OCI-LY1 (cell line): Measurements from ENCODE around the gene FADS6.

Experiments
- H2AFZ ChIP-seq: fragments of 200-600 bp; sonication (generic), shearing (Covaris generic); 2 replicates; pipeline ENCODE4 v1.6.0; 2014; ENCODE audit warnings: antibody characterized with exemption, mild to moderate bottlenecking, low read length
- H3F3A ChIP-seq: fragments of 200-600 bp; sonication (generic), shearing (Covaris generic); 2 replicates; pipeline ENCODE4 v1.6.0; 2014; ENCODE audit warnings: mild to moderate bottlenecking, antibody characterized with exemption, low read length, moderate library complexity; ENCODE audit not compliant: insufficient read depth
- H3K27ac ChIP-seq: fragments of 200-600 bp; sonication (generic); 2 replicates; pipeline ENCODE4 v1.5.1; 2014; ENCODE audit warnings: low read length, mixed run types, mild to moderate bottlenecking, low read depth; ENCODE audit not compliant: poor library complexity, severe bottlenecking
- H3K27me3 ChIP-seq: fragments of 200-600 bp; sonication (generic); 2 replicates; pipeline ENCODE4 v1.6.0; 2014; ENCODE audit warnings: antibody characterized with exemption, mild to moderate bottlenecking, low read length, moderate library complexity; ENCODE audit not compliant: insufficient read depth
- H3K36me3 ChIP-seq: fragments of 200-600 bp; sonication (generic); 2 replicates; pipeline ENCODE4 v1.6.1; 2014; ENCODE audit warnings: mild to moderate bottlenecking, antibody characterized with exemption, low read length, moderate library complexity, mixed read lengths; ENCODE audit not compliant: insufficient read depth
- H3K4me1 ChIP-seq: fragments of 200-600 bp; sonication (generic); 2 replicates; pipeline ENCODE4 v1.5.1; 2014; ENCODE audit warnings: mild to moderate bottlenecking, low read length, moderate library complexity; ENCODE audit not compliant: insufficient read depth, severe bottlenecking
- H3K4me2 ChIP-seq: fragments of 200-600 bp; sonication (generic), shearing (Covaris generic); 2 replicates; pipeline ENCODE4 v1.6.1; 2014; ENCODE audit warnings: low read length
- H3K4me3 ChIP-seq: fragments of 200-600 bp; sonication (generic); 2 replicates; pipeline ENCODE4 v1.5.1; 2014; ENCODE audit warnings: low read length, low read depth, mild to moderate bottlenecking, mixed read lengths; ENCODE audit not compliant: poor library complexity, severe bottlenecking
- H3K79me2 ChIP-seq: fragments of 200-600 bp; shearing (Covaris generic); 2 replicates; pipeline ENCODE4 v1.6.1; 2016; ENCODE audit warnings: mixed run types, low read length, mixed read lengths; ENCODE audit not compliant: insufficient read depth
- H3K9ac ChIP-seq: fragments of 200-600 bp; sonication (generic), shearing (Covaris generic); 2 replicates; pipeline ENCODE4 v1.6.1; 2014; ENCODE audit warnings: mild to moderate bottlenecking, low read length, mixed read lengths
- H3K9me2 ChIP-seq: fragments of 200-600 bp; sonication (generic), shearing (Covaris generic); 2 replicates; pipeline ENCODE4 v1.6.1; 2014; ENCODE audit warnings: low read depth, mild to moderate bottlenecking, low read length, mixed read lengths
- H3K9me3 ChIP-seq: fragments of 200-600 bp; shearing (Covaris generic); 2 replicates; pipeline ENCODE4 v1.6.1; 2014; ENCODE audit warnings: low read length, mixed read lengths
- H4K20me1 ChIP-seq: fragments of 200-600 bp; sonication (generic), shearing (Covaris generic); 2 replicates; pipeline ENCODE4 v1.6.0; 2016; ENCODE audit warnings: mild to moderate bottlenecking, low read length; ENCODE audit not compliant: insufficient read depth
- EZH2 ChIP-seq: fragments of 200-600 bp; sonication (generic), shearing (Covaris generic); IDR thresholded peaks from 2 replicates; pipeline ENCODE4 v1.8.0; 2017; ENCODE audit warnings: borderline replicate concordance, mixed run types, mild to moderate bottlenecking, antibody characterized with exemption, low read length, moderate library complexity, mixed read lengths
- TF ChIP-seq, protein P1 (sequence below): fragments of 200-600 bp; sonication (generic), shearing (Covaris generic); IDR thresholded peaks from 2 replicates; pipeline ENCODE4 v1.5.1; 2017; ENCODE audit warnings: mild to moderate bottlenecking, antibody characterized with exemption, low read length, moderate library complexity, mixed read lengths

Gene FADS6

DNA sequence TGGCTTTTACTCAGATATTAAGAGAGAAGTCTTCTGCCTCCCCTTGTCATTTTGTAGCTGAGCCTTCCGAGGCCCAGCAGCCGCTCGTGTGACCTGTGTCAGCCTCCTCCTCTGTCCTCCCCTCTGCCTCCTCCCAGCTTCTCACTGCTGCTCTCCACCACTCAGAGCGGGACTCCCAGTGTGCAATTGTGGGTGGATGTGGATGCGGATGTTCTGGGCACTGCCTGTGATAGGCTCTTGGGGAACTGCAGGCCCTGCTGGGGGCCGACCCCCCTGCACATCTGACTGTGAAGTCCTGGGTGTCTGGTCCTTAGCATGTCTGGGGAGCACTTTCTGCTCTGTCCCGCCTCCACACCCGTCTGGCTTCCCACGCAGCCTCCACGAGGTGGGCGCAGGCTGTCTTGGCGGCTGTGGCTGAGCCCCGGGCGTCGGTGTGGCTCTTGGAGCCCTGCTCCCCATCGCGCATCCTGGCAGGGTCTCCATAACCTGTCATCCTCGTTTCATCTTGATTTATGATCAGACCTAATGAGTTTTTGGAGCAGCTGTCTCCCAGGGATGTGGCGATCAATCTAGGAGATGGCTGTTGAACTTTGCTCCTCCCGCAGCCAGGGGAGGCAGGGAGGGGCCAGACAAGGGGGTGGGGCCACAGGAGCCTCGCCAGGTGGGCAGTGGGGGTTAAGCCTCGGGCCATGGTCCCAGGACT lies 61.8 kb downstream of the FADS6 start:
- TF ChIP-seq, protein P1, sequence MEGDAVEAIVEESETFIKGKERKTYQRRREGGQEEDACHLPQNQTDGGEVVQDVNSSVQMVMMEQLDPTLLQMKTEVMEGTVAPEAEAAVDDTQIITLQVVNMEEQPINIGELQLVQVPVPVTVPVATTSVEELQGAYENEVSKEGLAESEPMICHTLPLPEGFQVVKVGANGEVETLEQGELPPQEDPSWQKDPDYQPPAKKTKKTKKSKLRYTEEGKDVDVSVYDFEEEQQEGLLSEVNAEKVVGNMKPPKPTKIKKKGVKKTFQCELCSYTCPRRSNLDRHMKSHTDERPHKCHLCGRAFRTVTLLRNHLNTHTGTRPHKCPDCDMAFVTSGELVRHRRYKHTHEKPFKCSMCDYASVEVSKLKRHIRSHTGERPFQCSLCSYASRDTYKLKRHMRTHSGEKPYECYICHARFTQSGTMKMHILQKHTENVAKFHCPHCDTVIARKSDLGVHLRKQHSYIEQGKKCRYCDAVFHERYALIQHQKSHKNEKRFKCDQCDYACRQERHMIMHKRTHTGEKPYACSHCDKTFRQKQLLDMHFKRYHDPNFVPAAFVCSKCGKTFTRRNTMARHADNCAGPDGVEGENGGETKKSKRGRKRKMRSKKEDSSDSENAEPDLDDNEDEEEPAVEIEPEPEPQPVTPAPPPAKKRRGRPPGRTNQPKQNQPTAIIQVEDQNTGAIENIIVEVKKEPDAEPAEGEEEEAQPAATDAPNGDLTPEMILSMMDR = no peak
- TF ChIP-seq EZH2 = no peak
- H4K20me1 ChIP-seq = no peaks in the 10 kb centered on the region
- H2AFZ ChIP-seq = no peak overlapping the region
- H3K9me2 ChIP-seq = no peaks in the 10 kb centered on the region
- H3K9me3 ChIP-seq = no peaks in the 10 kb centered on the region
- no peak overlapping the region for H3K4me2 ChIP-seq
- no peak overlapping the region for H3K4me3 ChIP-seq
- peaks cover 9% of the 10 kb centered on the region for H3K4me1 ChIP-seq
- H3K27ac ChIP-seq = no peak overlapping the region
- no peaks in the 10 kb centered on the region for H3F3A ChIP-seq
- no peaks in the 10 kb centered on the region for H3K79me2 ChIP-seq
- 0 out of 2 replicates have a peak, but pooled peaks cover 4% of the 10 kb centered on the region for H3K36me3 ChIP-seq
- no peak overlapping the region for H3K9ac ChIP-seq
- H3K27me3 ChIP-seq = no peaks in the 10 kb centered on the region

DNA sequence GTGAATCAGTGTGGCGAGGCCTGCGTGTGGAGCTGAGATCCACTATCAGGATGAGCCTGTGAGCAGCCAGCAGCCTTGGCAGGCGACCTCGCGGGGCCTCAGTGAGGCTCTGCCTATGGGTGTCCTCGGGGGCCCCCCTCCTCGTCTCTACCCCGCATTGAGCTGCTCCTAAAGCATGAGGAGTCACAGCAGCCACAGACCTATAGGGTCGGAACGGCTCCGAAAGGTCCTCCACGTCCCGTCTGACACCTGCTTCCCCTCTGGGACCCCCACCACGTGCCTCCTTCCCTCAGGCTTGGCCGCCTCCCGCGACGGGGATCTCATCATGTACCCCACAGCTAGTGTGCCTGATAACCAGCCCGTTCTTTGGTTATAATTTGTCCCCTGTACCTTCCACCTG lies 62.6 kb downstream of the FADS6 start:
- Histone ChIP-seq H3K79me2 (no peaks in the 10 kb centered on the region), H3K9ac (no peak overlapping the region), H3F3A (no peaks in the 10 kb centered on the region), H3K27me3 (no peaks in the 10 kb centered on the region), H3K9me2 (no peaks in the 10 kb centered on the region), H2AFZ (no peak overlapping the region), H4K20me1 (no peaks in the 10 kb centered on the region), H3K4me1 (peaks cover 9% of the 10 kb centered on the region), H3K36me3 (no peaks in the 10 kb centered on the region), H3K4me2 (no peak overlapping the region), H3K27ac (no peak overlapping the region), H3K9me3 (no peaks in the 10 kb centered on the region), H3K4me3 (no peak overlapping the region)
- TF ChIP-seq, protein P1 = no peak
- no peak for TF ChIP-seq EZH2

DNA sequence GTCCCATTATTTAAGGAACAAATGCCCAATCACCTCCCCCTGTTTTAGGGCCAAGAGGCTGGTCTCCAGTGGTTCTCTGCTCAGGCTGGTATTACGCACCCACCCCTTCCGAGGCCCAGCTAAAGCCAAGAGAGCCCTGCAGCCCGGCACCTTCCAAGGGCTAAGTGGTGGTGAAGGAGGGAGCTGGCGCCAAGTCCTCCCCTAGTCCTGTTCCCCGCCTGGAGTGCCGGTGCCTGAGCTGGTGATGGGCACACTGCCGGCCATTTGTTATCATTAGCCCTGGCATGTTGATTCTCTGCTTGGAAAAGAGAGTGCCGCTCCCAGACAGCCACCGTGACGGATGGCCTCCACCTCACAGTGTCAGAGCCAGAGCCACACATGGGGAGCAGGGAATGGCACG lies 65.6 kb downstream of the FADS6 start:
- no peaks in the 10 kb centered on the region for H3F3A ChIP-seq
- no peaks in the 10 kb centered on the region for H3K4me1 ChIP-seq
- no peak overlapping the region for H3K4me2 ChIP-seq
- no peaks in the 10 kb centered on the region for H3K36me3 ChIP-seq
- H3K27me3 ChIP-seq = no peaks in the 10 kb centered on the region
- H3K9me2 ChIP-seq = no peaks in the 10 kb centered on the region
- no peaks in the 10 kb centered on the region for H4K20me1 ChIP-seq
- H3K9ac ChIP-seq = no peak overlapping the region
- no peak overlapping the region for H2AFZ ChIP-seq
- H3K79me2 ChIP-seq = no peaks in the 10 kb centered on the region
- H3K9me3 ChIP-seq = no peaks in the 10 kb centered on the region
- TF ChIP-seq EZH2 = no peak
- TF ChIP-seq, protein P1 = no peak
- no peak overlapping the region for H3K4me3 ChIP-seq
- H3K27ac ChIP-seq = no peak overlapping the region
